ENCODE results near the gene PAX2.
A peak's percentile ranks its signal among the peaks of the same experiment; 100 is the strongest.

The PAX2 gene

GRCh38 chr10:100739517-100740368 lies 5.6 kb upstream of the PAX2 start:
- no peak for DNase-seq (ENCODE audit: low spot score)

DNA sequence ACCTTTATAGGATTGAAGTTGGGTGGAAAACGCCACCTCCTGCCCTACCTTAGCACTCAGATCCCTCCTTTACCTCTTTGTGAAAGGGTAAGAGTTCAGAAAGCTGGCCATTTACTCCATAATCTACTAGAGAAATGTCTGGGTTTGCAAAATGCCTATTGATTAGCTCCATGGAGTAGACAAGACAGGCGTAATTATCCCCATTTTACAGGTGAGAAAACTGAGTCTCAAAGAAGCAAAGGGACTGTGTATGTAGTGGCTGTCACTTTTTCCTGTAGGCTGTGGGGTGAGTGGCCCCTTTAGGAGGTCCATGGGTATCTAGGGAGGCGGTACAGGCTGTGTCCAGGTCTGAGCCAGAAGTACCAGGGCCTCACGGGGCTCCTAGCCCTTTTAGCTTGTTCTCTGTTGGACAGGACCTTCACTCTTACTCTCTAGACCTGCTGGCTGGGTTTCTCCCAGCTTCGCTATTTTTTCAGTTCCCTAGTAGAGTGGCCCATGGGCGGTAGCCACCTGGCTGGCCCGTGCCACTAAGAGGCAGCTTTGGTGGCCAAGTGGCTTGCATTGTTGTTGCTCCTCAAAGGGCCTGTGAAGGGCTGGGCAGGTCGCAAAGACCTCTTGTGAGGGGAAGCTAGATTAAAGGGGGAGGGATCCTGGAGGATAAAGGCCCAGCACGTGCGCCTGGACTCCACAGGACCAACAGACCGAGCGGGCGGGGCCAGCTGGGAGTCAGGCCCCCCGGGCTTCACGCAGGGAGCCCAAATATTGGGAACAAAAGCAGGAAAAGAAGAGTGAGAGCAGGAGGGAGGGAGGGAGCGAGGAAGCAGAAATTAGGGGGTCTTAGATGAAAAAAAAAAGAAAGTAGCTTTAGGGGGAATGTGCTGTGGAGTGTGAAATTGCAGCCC lies 4.7 kb upstream of the PAX2 start:
- no peak for DNase-seq (ENCODE audit: low spot score)

DNA sequence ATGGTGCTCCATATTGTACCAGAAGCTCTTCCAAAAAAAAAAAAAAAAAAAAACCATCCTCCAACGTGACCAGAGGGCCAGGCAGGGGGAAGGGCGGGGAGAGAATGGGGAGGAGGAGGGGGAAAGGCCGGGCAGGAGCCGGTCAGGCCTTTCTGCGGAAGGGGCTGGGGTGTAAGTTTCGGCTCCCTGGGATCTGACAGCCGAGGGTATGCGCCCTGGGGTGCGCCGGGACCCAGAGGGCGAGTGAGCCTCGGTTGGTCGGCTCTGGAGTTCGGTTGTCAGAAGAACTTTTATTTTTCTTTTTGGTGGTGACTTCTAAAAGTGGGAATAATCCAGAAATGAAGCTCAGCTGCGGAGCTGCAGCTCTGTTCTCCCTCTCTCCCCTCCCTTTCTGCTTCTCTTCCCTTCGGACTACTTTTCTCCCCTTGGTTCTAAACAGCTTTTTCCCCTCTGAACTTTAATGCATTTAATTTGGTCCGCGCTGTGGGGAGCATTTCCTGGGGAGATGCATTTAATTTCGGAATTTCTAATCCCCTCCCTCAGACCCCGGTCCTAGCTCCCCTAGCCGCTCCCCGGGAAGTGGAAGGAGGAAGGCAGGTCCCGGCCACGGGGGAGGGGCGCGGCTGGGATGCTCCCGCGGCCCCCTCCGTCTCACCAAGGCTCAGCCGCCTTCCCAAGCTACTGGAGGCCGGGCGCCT lies 3.9 kb upstream of the PAX2 start:
- no peak for DNase-seq (ENCODE audit: low spot score)

GRCh38 chr10:100742076-100742771 lies 3.2 kb upstream of the PAX2 start:
- no peak for DNase-seq (ENCODE audit: low spot score)

DNA sequence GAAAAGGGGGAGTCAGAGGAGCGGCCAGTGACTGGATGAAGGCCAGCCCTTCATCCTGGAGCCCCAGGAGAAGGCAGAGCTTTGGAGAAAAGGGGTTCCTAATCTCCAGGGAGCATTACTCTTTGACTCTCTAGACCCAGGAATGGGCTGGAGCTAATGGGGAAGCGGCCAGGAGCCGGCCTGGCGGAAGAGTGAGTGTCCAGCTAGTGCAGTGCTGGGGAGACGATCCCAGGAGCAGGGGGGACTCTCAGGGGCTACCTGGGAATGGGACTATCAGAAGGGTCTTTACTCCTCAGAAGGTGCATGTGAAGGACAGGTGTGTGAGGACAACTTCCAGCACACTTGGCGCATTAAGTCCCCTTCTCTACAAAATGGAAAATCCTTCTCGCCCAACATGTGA lies 2.4 kb upstream of the PAX2 start:
- no peak for DNase-seq (ENCODE audit: low spot score)

DNA sequence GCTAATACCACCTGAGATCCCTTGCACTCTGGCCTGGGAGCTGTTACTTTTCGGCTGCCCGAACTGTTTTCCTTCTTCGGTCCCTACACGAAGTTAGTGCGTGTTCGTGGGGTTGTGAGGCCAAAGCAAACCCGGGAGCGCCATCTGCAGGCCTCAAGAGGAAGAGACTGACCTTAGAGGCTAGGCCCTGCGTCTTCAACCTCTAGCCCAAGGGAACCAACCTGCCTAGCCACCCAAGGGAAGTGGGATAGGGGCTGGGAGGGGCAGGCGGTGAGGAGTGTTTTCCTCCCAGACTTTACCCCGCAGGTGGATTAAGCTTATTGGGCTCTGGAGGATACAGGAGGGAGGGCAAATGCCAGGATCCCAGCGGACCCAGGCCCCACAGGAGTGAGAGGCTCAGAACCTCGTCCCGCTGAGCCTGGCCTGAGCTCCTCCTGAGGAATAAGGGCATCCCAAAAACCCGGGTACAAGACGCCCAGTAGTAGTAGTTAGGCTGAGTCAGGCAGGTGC lies 1.7 kb upstream of the PAX2 start:
- peak; percentile 73 for DNase-seq (ENCODE audit: low spot score)

DNA sequence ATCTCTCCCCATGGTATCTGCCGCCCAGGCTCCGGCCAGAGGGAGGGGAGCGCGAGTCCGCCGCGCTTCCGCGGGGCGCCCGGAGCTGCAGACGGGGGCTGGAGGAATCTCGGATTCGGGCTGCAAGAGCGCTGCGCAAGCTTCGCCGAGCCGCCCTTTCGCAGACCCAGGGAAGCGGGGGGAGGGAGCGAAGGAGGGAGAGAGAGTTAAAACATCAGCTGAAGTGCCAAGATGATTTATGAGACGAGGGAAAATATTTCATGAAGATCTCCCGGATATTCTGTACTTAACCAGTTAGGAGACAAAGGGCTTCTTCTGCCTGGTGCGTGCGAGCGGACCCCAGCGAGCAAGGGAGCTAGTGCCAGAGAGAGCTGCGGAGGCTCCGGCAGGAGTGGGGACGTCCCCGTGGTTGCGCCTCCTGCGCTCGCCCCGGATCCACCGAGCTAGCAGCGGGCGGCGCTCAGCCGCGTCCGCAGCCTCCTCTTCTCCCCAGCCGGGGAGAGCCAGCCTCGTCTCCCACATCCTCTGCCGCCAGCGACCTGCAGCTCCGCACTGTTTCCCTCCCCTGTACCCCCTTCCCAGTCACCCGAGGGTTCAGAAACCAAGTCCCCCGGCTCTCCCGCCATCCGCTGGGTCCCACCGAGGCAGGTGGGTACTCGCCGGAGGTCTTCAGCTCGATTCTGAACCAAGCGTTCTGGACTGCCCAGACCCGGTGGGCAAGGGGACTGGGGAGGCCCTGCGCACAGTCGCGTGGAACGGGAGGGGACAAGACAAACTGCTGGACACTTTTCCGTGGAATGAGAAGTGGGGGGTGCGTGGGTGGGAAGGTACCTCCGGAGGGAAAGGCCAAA lies 1.0 kb upstream of the PAX2 start:
- no peak for DNase-seq (ENCODE audit: low spot score)

GRCh38 chr10:100745882-100746783 lies 751 bp downstream of the PAX2 start:
- DNase-seq (ENCODE audit: low spot score) = no peak

GRCh38 chr10:100746784-100747455 lies 1.5 kb downstream of the PAX2 start:
- DNase-seq (ENCODE audit: low spot score) = no peak

GRCh38 chr10:100747456-100748230 lies 2.3 kb downstream of the PAX2 start:
- DNase-seq (ENCODE audit: low spot score) = no peak

DNA sequence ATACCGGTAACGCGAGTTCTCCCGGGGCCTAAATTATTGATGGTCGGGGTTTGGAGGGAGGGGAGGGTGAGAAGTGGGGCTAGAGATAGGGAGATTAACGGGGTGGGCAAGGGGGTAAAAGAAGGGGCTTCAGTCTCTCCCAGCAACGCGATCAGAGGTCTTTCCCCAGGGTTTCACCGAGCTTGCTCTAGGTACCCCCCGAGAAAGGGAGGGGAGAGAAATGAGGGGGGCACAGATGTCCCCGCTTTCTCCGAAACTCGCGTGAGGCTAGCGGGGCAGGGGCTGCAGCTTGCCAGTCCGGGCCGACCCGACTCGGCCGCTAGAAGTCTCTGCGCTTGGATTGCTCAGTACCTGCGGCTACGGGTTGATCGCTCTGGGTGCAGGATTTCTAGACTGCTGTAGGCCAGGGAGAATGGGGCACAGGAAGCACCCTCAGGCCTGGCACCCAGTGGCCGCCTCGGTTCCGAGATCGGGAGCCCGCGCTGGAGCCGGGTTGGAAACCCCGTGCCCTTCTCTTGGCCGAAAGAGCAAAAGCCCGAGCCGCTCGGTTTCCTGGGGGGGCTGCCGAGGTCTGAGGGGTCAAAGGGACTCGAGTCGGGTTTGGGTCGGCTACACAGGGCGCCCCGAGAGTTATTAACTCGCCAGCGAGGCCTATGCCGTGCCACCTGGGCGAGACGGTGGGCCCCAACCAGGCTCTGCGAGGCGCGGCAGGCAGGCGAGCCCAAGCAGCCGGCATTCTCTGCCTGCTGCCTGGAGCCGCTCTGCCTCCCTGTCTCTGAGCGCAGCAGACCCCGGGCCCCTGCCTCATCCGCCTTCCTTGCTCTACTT lies 3.1 kb downstream of the PAX2 start:
- DNase-seq (ENCODE audit: low spot score) = no peak

DNA sequence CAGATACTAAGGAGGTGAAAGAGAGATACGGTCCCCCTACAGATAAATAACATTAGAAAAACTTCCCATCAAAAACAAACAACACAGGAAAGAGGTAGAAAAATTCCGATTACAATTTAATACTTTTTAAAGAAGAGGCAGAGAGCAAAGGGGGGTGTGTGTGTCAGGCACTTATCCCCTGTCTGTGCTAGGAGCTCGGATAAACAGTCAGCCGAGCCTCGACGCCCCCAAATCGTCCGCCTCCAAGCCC lies 3.6 kb downstream of the PAX2 start:
- DNase-seq (ENCODE audit: low spot score) = no peak

GRCh38 chr10:100749309-100750217 lies 4.2 kb downstream of the PAX2 start:
- DNase-seq (ENCODE audit: low spot score) = no peak

- DNase-seq (ENCODE audit: low spot score) = no peak
These were observed 5.2 kb downstream of the PAX2 start for GRCh38 chr10:100750291-100751210.

DNA sequence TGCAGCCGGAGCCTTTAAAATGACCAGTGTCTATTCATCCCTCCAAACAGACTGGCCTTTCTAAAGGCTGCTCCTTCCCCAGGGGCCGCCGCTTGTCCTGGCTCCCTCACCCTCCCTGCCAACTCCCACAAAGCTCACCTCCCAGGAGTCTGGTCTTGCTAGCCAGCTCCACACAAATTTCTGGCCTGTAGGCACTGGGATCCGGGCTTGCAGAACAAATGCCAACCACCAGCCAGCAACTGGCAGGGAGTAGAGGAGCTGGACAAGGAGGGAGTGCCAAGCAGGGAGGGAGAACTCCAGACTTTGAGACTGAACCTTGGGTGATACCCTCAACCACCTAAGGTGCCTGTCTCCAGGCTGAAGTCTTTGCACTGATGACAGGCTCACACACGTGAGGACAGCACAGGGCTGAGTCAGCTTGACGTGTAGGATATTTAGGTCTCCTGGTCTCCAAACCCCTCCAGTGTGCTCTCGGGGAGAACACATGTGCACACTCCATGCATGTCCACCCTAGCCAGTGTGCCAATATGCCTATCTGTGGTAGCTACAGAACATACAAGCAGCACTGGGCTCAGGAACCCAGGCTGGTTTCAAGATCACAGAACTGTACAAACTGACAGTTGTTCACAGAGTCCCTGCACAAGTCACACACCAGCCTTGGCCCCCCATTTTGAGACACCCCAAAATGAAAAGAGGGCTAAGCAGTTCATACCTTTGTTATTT lies 6.0 kb downstream of the PAX2 start:
- no peak for DNase-seq (ENCODE audit: low spot score)
